ENCODE results near the gene TRAF3.

The TRAF3 gene

GRCh38 chr14:102948698-102949061 lies 171.4 kb downstream of the TRAF3 start:
- peaks cover 83% of the 10 kb centered on the region for H3K36me3 ChIP-seq (ENCODE audit: insufficient read depth, insufficient read length, low read length)
- no peaks in the 10 kb centered on the region for H3K9me3 ChIP-seq (ENCODE audit: insufficient read depth, low read length)
- TF ChIP-seq SUZ12 (IDR thresholded peaks at IDR 0.05; ENCODE audit: extremely low read depth, insufficient read depth, insufficient read length) (no peak), ZNF274 (IDR thresholded peaks at IDR 0.05; ENCODE audit: low read depth, low read length) (no peak), YY1 (IDR thresholded peaks at IDR 0.05; ENCODE audit: insufficient read depth, insufficient read length) (no peak)

GRCh38 chr14:102949062-102949800 lies 172.0 kb downstream of the TRAF3 start:
- H3K9ac ChIP-seq (ENCODE audit: insufficient read length, low read depth), result no peak overlapping the region
- peaks cover 82% of the 10 kb centered on the region for H3K36me3 ChIP-seq (ENCODE audit: insufficient read depth, insufficient read length, low read length)
- H3K4me1 ChIP-seq (ENCODE audit: insufficient read depth, insufficient read length), result no peaks in the 10 kb centered on the region
- no peak overlapping the region for H3K4me3 ChIP-seq (ENCODE audit: insufficient read length, low read depth)
- TF ChIP-seq YY1 (IDR thresholded peaks at IDR 0.05; ENCODE audit: insufficient read depth, insufficient read length), result no peak
- no peak for TF ChIP-seq ZNF274 (IDR thresholded peaks at IDR 0.05; ENCODE audit: low read depth, low read length)
- TF ChIP-seq SUZ12 (IDR thresholded peaks at IDR 0.05; ENCODE audit: extremely low read depth, insufficient read depth, insufficient read length), result no peak
- H3K27me3 ChIP-seq (ENCODE audit: insufficient read depth, insufficient read length), result no peaks in the 10 kb centered on the region
- no peaks in the 10 kb centered on the region for H3K9me3 ChIP-seq (ENCODE audit: insufficient read depth, low read length)
- no peak for DNase-seq (ENCODE audit: low read depth, low spot score)

More at GRCh38 chr14:102948698-102949061, 171.4 kb downstream of the TRAF3 start:
- H3K27me3 ChIP-seq (ENCODE audit: insufficient read depth, insufficient read length), result no peaks in the 10 kb centered on the region
- no peak overlapping the region for H3K9ac ChIP-seq (ENCODE audit: insufficient read length, low read depth)
- no peak for DNase-seq (ENCODE audit: low read depth, low spot score)
- no peaks in the 10 kb centered on the region for H3K4me1 ChIP-seq (ENCODE audit: insufficient read depth, insufficient read length)
- H3K4me3 ChIP-seq (ENCODE audit: insufficient read length, low read depth), result no peak overlapping the region

- no peaks in the 10 kb centered on the region for H3K9me3 ChIP-seq (ENCODE audit: insufficient read depth, low read length)
- no peak overlapping the region for H3K4me3 ChIP-seq (ENCODE audit: insufficient read length, low read depth)
- no peak overlapping the region for H3K9ac ChIP-seq (ENCODE audit: insufficient read length, low read depth)
- TF ChIP-seq YY1 (IDR thresholded peaks at IDR 0.05; ENCODE audit: insufficient read depth, insufficient read length) (no peak), SUZ12 (IDR thresholded peaks at IDR 0.05; ENCODE audit: extremely low read depth, insufficient read depth, insufficient read length) (no peak), ZNF274 (IDR thresholded peaks at IDR 0.05; ENCODE audit: low read depth, low read length) (no peak)
- H3K27me3 ChIP-seq (ENCODE audit: insufficient read depth, insufficient read length), result no peaks in the 10 kb centered on the region
- no peaks in the 10 kb centered on the region for H3K4me1 ChIP-seq (ENCODE audit: insufficient read depth, insufficient read length)
- no peak for DNase-seq (ENCODE audit: low read depth, low spot score)
- peaks cover 82% of the 10 kb centered on the region for H3K36me3 ChIP-seq (ENCODE audit: insufficient read depth, insufficient read length, low read length)
Measured at GRCh38 chr14:102949801-102950451, 172.7 kb downstream of the TRAF3 start.

GRCh38 chr14:102951034-102951433 lies 173.8 kb downstream of the TRAF3 start:
- no peak for DNase-seq (ENCODE audit: low read depth, low spot score)
- Histone ChIP-seq H3K4me1 (ENCODE audit: insufficient read depth, insufficient read length) (no peaks in the 10 kb centered on the region), H3K36me3 (ENCODE audit: insufficient read depth, insufficient read length, low read length) (peaks cover 83% of the 10 kb centered on the region)

GRCh38 chr14:102951799-102952198 lies 174.6 kb downstream of the TRAF3 start:
- peaks cover 82% of the 10 kb centered on the region for H3K36me3 ChIP-seq (ENCODE audit: insufficient read depth, insufficient read length, low read length)
- TF ChIP-seq ZNF274 (IDR thresholded peaks at IDR 0.05; ENCODE audit: low read depth, low read length) (no peak), YY1 (IDR thresholded peaks at IDR 0.05; ENCODE audit: insufficient read depth, insufficient read length) (no peak), SUZ12 (IDR thresholded peaks at IDR 0.05; ENCODE audit: extremely low read depth, insufficient read depth, insufficient read length) (no peak)
- no peak for DNase-seq (ENCODE audit: low read depth, low spot score)
- H3K4me1 ChIP-seq (ENCODE audit: insufficient read depth, insufficient read length), result no peaks in the 10 kb centered on the region
- no peak overlapping the region for H3K4me3 ChIP-seq (ENCODE audit: insufficient read length, low read depth)
- no peaks in the 10 kb centered on the region for H3K9me3 ChIP-seq (ENCODE audit: insufficient read depth, low read length)
- no peaks in the 10 kb centered on the region for H3K27me3 ChIP-seq (ENCODE audit: insufficient read depth, insufficient read length)
- H3K9ac ChIP-seq (ENCODE audit: insufficient read length, low read depth), result no peak overlapping the region

More at GRCh38 chr14:102951034-102951433, 173.8 kb downstream of the TRAF3 start:
- no peaks in the 10 kb centered on the region for H3K9me3 ChIP-seq (ENCODE audit: insufficient read depth, low read length)
- no peak for TF ChIP-seq ZNF274 (IDR thresholded peaks at IDR 0.05; ENCODE audit: low read depth, low read length)
- no peak for TF ChIP-seq SUZ12 (IDR thresholded peaks at IDR 0.05; ENCODE audit: extremely low read depth, insufficient read depth, insufficient read length)
- TF ChIP-seq YY1 (IDR thresholded peaks at IDR 0.05; ENCODE audit: insufficient read depth, insufficient read length), result no peak
- H3K4me3 ChIP-seq (ENCODE audit: insufficient read length, low read depth), result no peak overlapping the region
- H3K9ac ChIP-seq (ENCODE audit: insufficient read length, low read depth), result no peak overlapping the region
- H3K27me3 ChIP-seq (ENCODE audit: insufficient read depth, insufficient read length), result no peaks in the 10 kb centered on the region

- DNase-seq (ENCODE audit: low read depth, low spot score), result no peak
- H3K27me3 ChIP-seq (ENCODE audit: insufficient read depth, insufficient read length), result no peaks in the 10 kb centered on the region
- H3K9ac ChIP-seq (ENCODE audit: insufficient read length, low read depth), result no peak overlapping the region
- H3K36me3 ChIP-seq (ENCODE audit: insufficient read depth, insufficient read length, low read length), result peaks cover 80% of the 10 kb centered on the region
- TF ChIP-seq SUZ12 (IDR thresholded peaks at IDR 0.05; ENCODE audit: extremely low read depth, insufficient read depth, insufficient read length), result no peak
- no peak overlapping the region for H3K4me3 ChIP-seq (ENCODE audit: insufficient read length, low read depth)
- no peaks in the 10 kb centered on the region for H3K4me1 ChIP-seq (ENCODE audit: insufficient read depth, insufficient read length)
- H3K9me3 ChIP-seq (ENCODE audit: insufficient read depth, low read length), result no peaks in the 10 kb centered on the region
Measured at GRCh38 chr14:102952276-102952675, 175.0 kb downstream of the TRAF3 start.

GRCh38 chr14:102953100-102953499 lies 175.9 kb downstream of the TRAF3 start:
- Histone ChIP-seq H3K36me3 (ENCODE audit: insufficient read depth, insufficient read length, low read length) (peaks cover 82% of the 10 kb centered on the region), H3K9me3 (ENCODE audit: insufficient read depth, low read length) (no peaks in the 10 kb centered on the region), H3K4me3 (ENCODE audit: insufficient read length, low read depth) (no peak overlapping the region), H3K9ac (ENCODE audit: insufficient read length, low read depth) (no peak overlapping the region), H3K27me3 (ENCODE audit: insufficient read depth, insufficient read length) (no peaks in the 10 kb centered on the region), H3K4me1 (ENCODE audit: insufficient read depth, insufficient read length) (no peaks in the 10 kb centered on the region)
- no peak for TF ChIP-seq YY1 (IDR thresholded peaks at IDR 0.05; ENCODE audit: insufficient read depth, insufficient read length)
- no peak for TF ChIP-seq SUZ12 (IDR thresholded peaks at IDR 0.05; ENCODE audit: extremely low read depth, insufficient read depth, insufficient read length)
- no peak for TF ChIP-seq ZNF274 (IDR thresholded peaks at IDR 0.05; ENCODE audit: low read depth, low read length)
- no peak for DNase-seq (ENCODE audit: low read depth, low spot score)

Data from NT2/D1 (cell line).